H1 (cell line): ENCODE data around the gene ZXDC.

Experiments
- JUN ChIP-seq: IDR thresholded peaks from 2 replicates; pipeline ENCODE4 v1.6.1; 2011; ENCODE audit warnings: low read depth, mild to moderate bottlenecking, improper control_type of control experiment, low read length
- POU5F1 ChIP-seq: IDR thresholded peaks from 2 replicates; pipeline ENCODE4 v1.6.1; 2011; ENCODE audit warnings: low read depth, mild to moderate bottlenecking, low read length, moderate library complexity
- RBBP5 ChIP-seq: IDR thresholded peaks from 2 replicates; pipeline ENCODE4 v1.7.1; 2012; ENCODE audit warnings: low read depth, mild to moderate bottlenecking, inconsistent platforms, low read length, moderate library complexity, borderline replicate concordance
- SP2 ChIP-seq: IDR thresholded peaks from 2 replicates; pipeline ENCODE4 v1.6.1; 2012; ENCODE audit warnings: mild to moderate bottlenecking, low read length, inconsistent platforms
- TF ChIP-seq, protein P1 (sequence below), 3 experiments: IDR thresholded peaks; 1 replicate in 2 of 3; 2 replicates in 1 of 3; pipeline versions ENCODE4 v1.5.1 to v1.6.1; 2011; ENCODE audit warnings: low read length in 3 of 3, mild to moderate bottlenecking in 3 of 3, inconsistent platforms in 2 of 3, low read depth in 1 of 3, moderate library complexity in 1 of 3; ENCODE audit not compliant: insufficient read depth in 1 of 3; ENCODE audit errors: control extremely low read depth in 1 of 3

DNA sequence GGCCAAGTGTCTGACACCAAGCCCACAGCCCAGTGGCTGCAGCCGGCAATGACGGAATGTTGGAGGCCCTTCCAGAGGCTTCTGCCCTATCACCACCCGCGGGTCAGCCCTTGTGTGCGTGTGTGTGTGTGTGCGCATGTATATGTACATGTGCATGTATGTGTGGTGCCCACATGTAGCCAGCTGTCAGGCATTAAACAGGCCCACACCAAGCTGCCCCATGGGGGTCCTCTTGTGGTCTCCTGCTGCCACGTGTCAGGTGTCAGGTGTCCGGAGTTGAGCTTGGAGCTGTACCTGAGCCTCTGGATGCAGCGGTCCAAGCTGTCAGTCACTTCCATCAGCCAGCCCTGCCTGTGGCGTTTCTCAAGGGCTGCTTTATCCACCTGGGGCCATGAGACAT is 28.0 kb upstream of the ZXDC start:
- no peak for TF ChIP-seq POU5F1
- no peak for TF ChIP-seq SP2
- TF ChIP-seq, protein P1, sequence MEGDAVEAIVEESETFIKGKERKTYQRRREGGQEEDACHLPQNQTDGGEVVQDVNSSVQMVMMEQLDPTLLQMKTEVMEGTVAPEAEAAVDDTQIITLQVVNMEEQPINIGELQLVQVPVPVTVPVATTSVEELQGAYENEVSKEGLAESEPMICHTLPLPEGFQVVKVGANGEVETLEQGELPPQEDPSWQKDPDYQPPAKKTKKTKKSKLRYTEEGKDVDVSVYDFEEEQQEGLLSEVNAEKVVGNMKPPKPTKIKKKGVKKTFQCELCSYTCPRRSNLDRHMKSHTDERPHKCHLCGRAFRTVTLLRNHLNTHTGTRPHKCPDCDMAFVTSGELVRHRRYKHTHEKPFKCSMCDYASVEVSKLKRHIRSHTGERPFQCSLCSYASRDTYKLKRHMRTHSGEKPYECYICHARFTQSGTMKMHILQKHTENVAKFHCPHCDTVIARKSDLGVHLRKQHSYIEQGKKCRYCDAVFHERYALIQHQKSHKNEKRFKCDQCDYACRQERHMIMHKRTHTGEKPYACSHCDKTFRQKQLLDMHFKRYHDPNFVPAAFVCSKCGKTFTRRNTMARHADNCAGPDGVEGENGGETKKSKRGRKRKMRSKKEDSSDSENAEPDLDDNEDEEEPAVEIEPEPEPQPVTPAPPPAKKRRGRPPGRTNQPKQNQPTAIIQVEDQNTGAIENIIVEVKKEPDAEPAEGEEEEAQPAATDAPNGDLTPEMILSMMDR (IDR thresholded peaks at IDR 0.05; ENCODE audit: control extremely low read depth in 1 of 3, insufficient read depth in 1 of 3, low read depth in 1 of 3, low read length in 3 of 3) = no peak
- TF ChIP-seq RBBP5 = no peak
- TF ChIP-seq JUN = no peak
